NCI-H1694 treated with DMSO at 0.1 percent for 48 hours (cell line): ENCODE measurements around the gene USP25.
A peak's percentile ranks its signal among the peaks of the same experiment; 100 is the strongest.

Experiments used
- DNase-seq: peaks from one replicate; lab custom pipeline; 2025; lab: John Stamatoyannopoulos, UW

Gene USP25, protein sequence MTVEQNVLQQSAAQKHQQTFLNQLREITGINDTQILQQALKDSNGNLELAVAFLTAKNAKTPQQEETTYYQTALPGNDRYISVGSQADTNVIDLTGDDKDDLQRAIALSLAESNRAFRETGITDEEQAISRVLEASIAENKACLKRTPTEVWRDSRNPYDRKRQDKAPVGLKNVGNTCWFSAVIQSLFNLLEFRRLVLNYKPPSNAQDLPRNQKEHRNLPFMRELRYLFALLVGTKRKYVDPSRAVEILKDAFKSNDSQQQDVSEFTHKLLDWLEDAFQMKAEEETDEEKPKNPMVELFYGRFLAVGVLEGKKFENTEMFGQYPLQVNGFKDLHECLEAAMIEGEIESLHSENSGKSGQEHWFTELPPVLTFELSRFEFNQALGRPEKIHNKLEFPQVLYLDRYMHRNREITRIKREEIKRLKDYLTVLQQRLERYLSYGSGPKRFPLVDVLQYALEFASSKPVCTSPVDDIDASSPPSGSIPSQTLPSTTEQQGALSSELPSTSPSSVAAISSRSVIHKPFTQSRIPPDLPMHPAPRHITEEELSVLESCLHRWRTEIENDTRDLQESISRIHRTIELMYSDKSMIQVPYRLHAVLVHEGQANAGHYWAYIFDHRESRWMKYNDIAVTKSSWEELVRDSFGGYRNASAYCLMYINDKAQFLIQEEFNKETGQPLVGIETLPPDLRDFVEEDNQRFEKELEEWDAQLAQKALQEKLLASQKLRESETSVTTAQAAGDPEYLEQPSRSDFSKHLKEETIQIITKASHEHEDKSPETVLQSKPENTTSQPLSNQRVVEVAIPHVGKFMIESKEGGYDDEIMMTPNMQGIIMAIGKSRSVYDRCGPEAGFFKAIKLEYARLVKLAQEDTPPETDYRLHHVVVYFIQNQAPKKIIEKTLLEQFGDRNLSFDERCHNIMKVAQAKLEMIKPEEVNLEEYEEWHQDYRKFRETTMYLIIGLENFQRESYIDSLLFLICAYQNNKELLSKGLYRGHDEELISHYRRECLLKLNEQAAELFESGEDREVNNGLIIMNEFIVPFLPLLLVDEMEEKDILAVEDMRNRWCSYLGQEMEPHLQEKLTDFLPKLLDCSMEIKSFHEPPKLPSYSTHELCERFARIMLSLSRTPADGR

GRCh38 chr21:15729674-15730483 lies at the start of gene USP25:
Gene USP25, plus strand, starts transcription at chr21:15729982. Its CDS starts 412 bp downstream, at chr21:15730394.
- peak; percentile 77 for DNase-seq

DNA sequence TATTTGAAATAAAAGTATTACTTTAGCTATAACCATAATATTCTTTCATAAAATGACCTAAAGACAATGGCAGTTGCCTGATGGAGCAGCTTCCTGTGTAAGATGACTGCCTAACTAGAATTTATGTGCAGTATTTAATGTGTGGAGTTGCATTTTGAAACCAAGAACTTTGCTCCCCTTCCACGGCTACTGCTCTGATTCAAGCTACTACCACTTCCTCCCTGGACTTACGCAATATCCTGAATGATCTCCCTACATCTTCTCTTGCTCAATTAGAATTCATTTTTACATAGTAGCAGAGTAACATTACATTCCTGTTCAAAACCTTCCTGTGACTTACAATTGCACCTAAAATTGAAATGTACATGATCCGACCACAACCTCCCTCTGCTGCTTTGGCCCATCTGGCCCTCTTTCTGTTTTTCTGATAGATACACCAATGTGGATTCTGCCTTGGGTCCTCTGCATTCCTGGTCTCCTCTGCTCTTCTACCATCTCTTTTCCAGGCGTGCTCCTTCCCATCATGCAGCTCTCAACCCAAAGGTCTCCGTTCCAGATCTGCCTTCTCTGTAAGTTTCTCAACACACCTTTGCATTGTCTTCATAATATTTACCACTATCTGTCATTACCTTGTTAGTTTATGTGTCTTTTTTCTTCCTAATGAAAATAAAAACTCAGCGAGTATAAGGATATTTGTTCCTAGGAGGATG lies 47.4 kb upstream of the USP25 start:
- no peak for DNase-seq

- no peak for DNase-seq
Measured at GRCh38 chr21:15682977-15683376, 46.8 kb upstream of the USP25 start.

DNA sequence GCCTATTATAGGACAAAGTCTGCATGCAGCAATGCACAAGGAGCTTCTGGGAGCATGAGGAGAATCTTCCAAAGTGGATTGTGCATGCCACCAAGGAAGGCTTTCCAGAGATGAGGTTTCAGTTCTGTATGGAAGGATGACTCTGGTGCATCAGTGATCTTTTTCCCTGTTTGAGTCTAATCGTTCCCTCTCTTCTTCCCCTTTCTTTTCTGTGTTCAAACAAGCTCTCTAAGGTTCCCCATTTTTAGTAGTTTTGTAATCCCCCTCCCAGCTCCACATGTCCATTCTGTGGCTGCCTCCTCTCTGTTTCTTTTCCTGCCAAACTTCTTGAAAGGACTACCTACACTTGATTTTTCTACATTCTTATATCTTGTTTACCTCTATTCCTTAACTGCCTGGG lies 43.3 kb upstream of the USP25 start:
- DNase-seq: no peak

- DNase-seq: no peak
Measured at GRCh38 chr21:15687208-15687607, 42.6 kb upstream of the USP25 start.

- no peak for DNase-seq
Measured at GRCh38 chr21:15688016-15688415, 41.8 kb upstream of the USP25 start.

GRCh38 chr21:15688809-15689208 lies 41.0 kb upstream of the USP25 start:
- DNase-seq: no peak

GRCh38 chr21:15692711-15693110 lies 37.1 kb upstream of the USP25 start:
- DNase-seq: no peak

DNA sequence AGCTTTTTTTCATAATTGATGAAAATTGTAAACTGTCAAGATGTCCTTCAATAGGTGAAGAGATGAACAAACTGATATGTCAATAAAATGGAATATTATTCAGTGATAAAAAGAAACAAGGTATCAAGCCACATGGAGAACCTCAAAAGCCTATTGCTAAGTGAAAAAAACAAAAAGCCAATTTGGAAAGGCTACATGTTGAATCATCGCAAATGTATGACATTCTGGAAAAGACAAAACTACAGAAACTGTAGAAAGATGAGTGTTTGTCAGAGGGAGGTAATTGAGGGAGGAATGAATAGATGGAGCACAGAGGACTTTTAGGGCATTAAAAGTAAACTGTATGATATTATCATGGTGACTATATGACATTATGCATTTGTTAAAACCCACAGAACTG lies 34.5 kb upstream of the USP25 start:
- no peak for DNase-seq

GRCh38 chr21:15701830-15702229 lies 28.0 kb upstream of the USP25 start:
- no peak for DNase-seq

GRCh38 chr21:15703932-15704331 lies 25.9 kb upstream of the USP25 start:
- no peak for DNase-seq

GRCh38 chr21:15706696-15707095 lies 23.1 kb upstream of the USP25 start:
- no peak for DNase-seq

DNA sequence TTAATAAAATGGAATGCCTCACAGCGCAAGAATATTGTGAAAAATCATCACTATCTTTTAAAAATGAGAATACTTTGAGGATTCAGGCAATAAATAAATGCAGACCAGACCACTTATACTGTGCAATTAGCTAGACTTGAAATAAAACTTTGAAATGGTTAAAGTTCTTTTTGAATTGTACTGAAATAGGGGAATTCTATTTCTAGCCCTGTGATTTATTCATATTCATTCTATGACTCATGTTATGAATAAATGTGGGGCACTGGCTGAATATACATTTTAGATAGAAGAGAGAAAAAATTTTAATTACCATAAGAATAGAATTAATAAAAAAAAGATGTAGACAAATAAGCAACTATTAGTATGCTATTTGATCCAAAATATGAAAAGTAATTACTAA lies 16.4 kb upstream of the USP25 start:
- DNase-seq: no peak

GRCh38 chr21:15718711-15719110 lies 11.1 kb upstream of the USP25 start:
- DNase-seq: no peak

- DNase-seq: no peak
Measured at GRCh38 chr21:15719976-15720375, 9.8 kb upstream of the USP25 start.

DNA sequence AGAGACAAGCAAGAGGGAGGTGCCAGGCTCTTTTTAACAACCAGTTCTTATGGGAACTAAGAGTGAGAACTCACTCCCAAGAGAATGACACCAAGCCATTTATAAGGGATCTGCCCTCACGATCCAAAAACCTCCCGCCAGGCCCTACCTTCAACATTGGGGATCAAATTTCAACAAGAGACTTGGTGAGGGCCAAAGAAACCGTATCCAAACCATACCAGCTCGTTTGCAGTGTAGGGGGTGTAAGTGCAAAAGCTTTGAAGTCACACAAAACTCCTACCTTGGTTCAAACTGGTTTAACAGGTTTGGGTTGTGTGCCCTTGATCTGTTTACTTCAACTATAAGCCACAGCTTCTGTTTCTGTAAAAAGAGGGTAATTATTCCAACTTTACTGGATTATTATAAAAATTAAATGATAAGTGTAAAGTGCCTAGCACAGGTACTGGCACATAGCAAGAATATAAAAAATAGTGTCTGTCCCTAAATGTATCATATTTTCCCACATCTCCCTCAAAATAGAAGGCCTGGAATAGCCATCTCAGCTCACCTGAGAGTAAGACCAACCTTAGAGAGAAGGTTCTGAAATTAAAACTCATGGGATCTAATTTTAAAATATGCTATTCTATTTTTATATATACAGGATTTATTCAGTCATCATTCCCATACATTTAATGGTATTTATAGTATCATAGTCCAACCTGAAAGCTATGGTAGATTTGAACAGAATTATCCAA lies 7.0 kb upstream of the USP25 start:
- DNase-seq: no peak

GRCh38 chr21:15725949-15726348 lies 3.8 kb upstream of the USP25 start:
- DNase-seq: no peak

GRCh38 chr21:15728046-15728445 lies 1.7 kb upstream of the USP25 start:
- DNase-seq: no peak

DNA sequence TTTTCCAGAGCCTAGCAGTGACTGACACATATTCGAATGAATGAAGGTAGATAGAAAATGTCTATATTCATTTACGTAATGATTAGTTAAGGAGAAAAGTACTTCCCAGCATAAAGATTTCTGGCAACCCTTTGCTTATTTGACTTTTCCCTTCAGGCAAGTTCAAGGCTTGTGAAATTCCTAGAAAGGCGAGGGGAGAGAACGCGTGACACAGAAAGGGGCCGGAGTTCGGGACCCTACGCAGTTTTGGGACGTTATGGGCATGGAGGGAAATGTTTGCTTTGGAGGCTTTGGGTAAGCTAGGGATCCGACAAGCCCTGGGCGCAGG lies 472 bp upstream of the USP25 start:
- DNase-seq: peak; percentile 51

GRCh38 chr21:15730484-15731242 lies 881 bp downstream of the USP25 start:
- peak; percentile 28 for DNase-seq
